Prostate gland (tissue), 2 donors: ENCODE results near the gene PRPF6.

Source experiments
- CTCF ChIP-seq, 4 experiments: fragments of 200-600 bp in 2 of 4; fragments of 450-650 bp in 2 of 4; sonication (generic) in 2 of 4; IDR thresholded peaks; 1 replicate in 3 of 4; 2 replicates in 1 of 4; pipeline ENCODE4 v1.5.1; 2016 to 2019; ENCODE audit warnings: antibody characterized with exemption in 4 of 4, mild to moderate bottlenecking in 2 of 4, moderate library complexity in 2 of 4
- POLR2A ChIP-seq: fragments of 450-650 bp; IDR thresholded peaks from one replicate; pipeline ENCODE4 v1.6.1; 2016; ENCODE audit warnings: antibody characterized with exemption, mild to moderate bottlenecking
- POLR2AphosphoS5 ChIP-seq: sonication (generic); formaldehyde crosslinking; IDR thresholded peaks from one replicate; pipeline ENCODE4 v1.6.1; 2017; ENCODE audit warnings: antibody characterized with exemption

GRCh38 chr20:63957690-63958441 lies 23.1 kb upstream of the PRPF6 start:
- TF ChIP-seq POLR2AphosphoS5 (no peak), CTCF (IDR thresholded peaks at IDR 0.05) (no peak), POLR2A (no peak)
